H9 (cell line): ENCODE measurements around the gene SLC6A19. TPM values are rescaled to one million over a fixed set of nuclear protein-coding genes. Genes with fewer than 3 reads are reported as not detected.

ENCODE experiments used
- DNase-seq: peaks from one replicate; pipeline ENCODE4 v3.0.0-alpha.2; 2017
- H2AFZ ChIP-seq: one replicate; pipeline ENCODE4 v1.6.1; 2013; ENCODE audit warnings: mild to moderate bottlenecking, low read length, control low read depth, moderate library complexity
- H2AK5ac ChIP-seq: 2 replicates; pipeline ENCODE4 v1.6.1; 2013; ENCODE audit warnings: low read length, control low read depth, mixed read lengths; ENCODE audit not compliant: insufficient read length
- H2BK120ac ChIP-seq: one replicate; pipeline ENCODE4 v1.6.1; 2013; ENCODE audit warnings: low read depth, mild to moderate bottlenecking, low read length, control low read depth, inconsistent platforms; ENCODE audit not compliant: poor library complexity, severe bottlenecking
- H2BK12ac ChIP-seq: 2 replicates; pipeline ENCODE4 v1.6.1; 2013; ENCODE audit warnings: low read length, control low read depth, mixed read lengths, low read depth; ENCODE audit not compliant: insufficient read length
- H2BK15ac ChIP-seq: 2 replicates; pipeline ENCODE4 v1.6.1; 2013; ENCODE audit warnings: low read depth, low read length, control low read depth
- H2BK20ac ChIP-seq: one replicate; pipeline ENCODE4 v1.6.1; 2013; ENCODE audit warnings: low read depth, mild to moderate bottlenecking, low read length, control low read depth, inconsistent platforms; ENCODE audit not compliant: poor library complexity, severe bottlenecking
- H2BK5ac ChIP-seq: 2 replicates; pipeline ENCODE4 v1.6.1; 2013; ENCODE audit warnings: low read length, control low read depth, mixed read lengths; ENCODE audit not compliant: insufficient read length
- H3K14ac ChIP-seq: 2 replicates; pipeline ENCODE4 v1.6.1; 2013; ENCODE audit warnings: low read length, control low read depth; ENCODE audit not compliant: insufficient read depth
- H3K18ac ChIP-seq: 2 replicates; pipeline ENCODE4 v1.6.1; 2013; ENCODE audit warnings: low read depth, mild to moderate bottlenecking, mixed read lengths, low read length, control low read depth; ENCODE audit not compliant: insufficient read length
- H3K23ac ChIP-seq: 2 replicates; pipeline ENCODE4 v1.6.1; 2013; ENCODE audit warnings: low read length, control low read depth, mixed read lengths, low read depth; ENCODE audit not compliant: insufficient read length
- H3K23me2 ChIP-seq: 2 replicates; pipeline ENCODE4 v1.6.1; 2013; ENCODE audit warnings: low read depth, mild to moderate bottlenecking, mixed read lengths, low read length, control low read depth; ENCODE audit not compliant: insufficient read length, poor library complexity, severe bottlenecking
- H3K27ac ChIP-seq: 2 replicates; pipeline ENCODE4 v1.5.1; 2013; ENCODE audit warnings: low read length, control low read depth, mixed read lengths, low read depth; ENCODE audit not compliant: insufficient read length
- H3K27me3 ChIP-seq: 2 replicates; pipeline ENCODE4 v1.6.1; 2013; ENCODE audit warnings: low read length, control low read depth, inconsistent platforms; ENCODE audit not compliant: insufficient read depth
- H3K4ac ChIP-seq: 2 replicates; pipeline ENCODE4 v1.6.1; 2013; ENCODE audit warnings: low read depth, mild to moderate bottlenecking, control low read depth, inconsistent platforms, low read length, moderate library complexity
- H3K4me1 ChIP-seq: 2 replicates; pipeline ENCODE4 v1.6.1; 2013; ENCODE audit warnings: low read length, control low read depth, inconsistent platforms; ENCODE audit not compliant: insufficient read depth
- H3K4me2 ChIP-seq: 2 replicates; pipeline ENCODE4 v1.6.1; 2013; ENCODE audit warnings: low read length, control low read depth, mixed read lengths; ENCODE audit not compliant: insufficient read length, insufficient read depth
- H3K56ac ChIP-seq: 2 replicates; pipeline ENCODE4 v1.6.1; 2013; ENCODE audit warnings: low read depth, mild to moderate bottlenecking, mixed read lengths, low read length, control low read depth; ENCODE audit not compliant: insufficient read length
- H3K79me1 ChIP-seq: 2 replicates; pipeline ENCODE4 v1.6.1; 2013; ENCODE audit warnings: low read depth, mild to moderate bottlenecking, moderate library complexity, low read length, control low read depth, inconsistent platforms; ENCODE audit not compliant: insufficient read depth, poor library complexity, severe bottlenecking
- H3K79me2 ChIP-seq: 2 replicates; pipeline ENCODE4 v1.6.1; 2013; ENCODE audit warnings: low read length, control low read depth, inconsistent platforms; ENCODE audit not compliant: insufficient read depth
- H3K9ac ChIP-seq: 2 replicates; pipeline ENCODE4 v1.6.1; 2013; ENCODE audit warnings: low read length, control low read depth, mixed read lengths; ENCODE audit not compliant: insufficient read length; ENCODE audit errors: extremely low read depth
- H3K9me3 ChIP-seq: one replicate; pipeline ENCODE4 v1.6.1; 2013; ENCODE audit warnings: low read depth, low read length, inconsistent platforms; ENCODE audit not compliant: control insufficient read depth
- H3T11ph ChIP-seq: one replicate; pipeline ENCODE4 v1.6.1; 2013; ENCODE audit warnings: mild to moderate bottlenecking, low read length, control low read depth, inconsistent platforms
- H4K20me1 ChIP-seq: one replicate; pipeline ENCODE4 v1.6.1; 2013; ENCODE audit not compliant: control insufficient read depth, insufficient read length, insufficient read depth
- H4K5ac ChIP-seq: 2 replicates; pipeline ENCODE4 v1.6.1; 2013; ENCODE audit warnings: low read depth, mild to moderate bottlenecking, mixed read lengths, low read length, control low read depth; ENCODE audit not compliant: insufficient read length
- H4K8ac ChIP-seq: replicated peaks from 2 replicates; pipeline ENCODE4 v1.6.1; 2013; ENCODE audit warnings: low read length, control low read depth, mixed read lengths, low read depth; ENCODE audit not compliant: insufficient read length
- H4K91ac ChIP-seq: 2 replicates; pipeline ENCODE4 v1.6.1; 2013; ENCODE audit warnings: low read depth, mild to moderate bottlenecking, moderate library complexity, mixed read lengths, low read length, control low read depth; ENCODE audit not compliant: insufficient read length
- H3K27ac Mint-ChIP-seq, 3 experiments: 2 replicates in 2 of 3; 3 replicates in 1 of 3; pipeline ENCODE4 v1.8.0; 2020 to 2021; ENCODE audit warnings: mixed read lengths in 3 of 3, mild to moderate bottlenecking in 1 of 3, moderate library complexity in 1 of 3
- H3K27me3 Mint-ChIP-seq: 2 replicates; pipeline ENCODE4 v1.8.0; 2021; ENCODE audit warnings: low read depth, mild to moderate bottlenecking, moderate library complexity, mixed read lengths
- H3K36me3 Mint-ChIP-seq, 3 experiments: 2 replicates in 2 of 3; 3 replicates in 1 of 3; pipeline ENCODE4 v1.8.0; 2020 to 2021; ENCODE audit warnings: low read depth in 3 of 3, mixed read lengths in 3 of 3; ENCODE audit not compliant: insufficient read depth in 1 of 3
- H3K4me1 Mint-ChIP-seq, 2 experiments: 2 replicates each; pipeline ENCODE4 v1.8.0; 2020; ENCODE audit warnings: mixed read lengths in 2 of 2
- H3K4me3 Mint-ChIP-seq, 2 experiments: 2 replicates in 1 of 2; 3 replicates in 1 of 2; pipeline ENCODE4 v1.8.0; 2020 to 2021; ENCODE audit warnings: mild to moderate bottlenecking in 2 of 2, mixed read lengths in 2 of 2, moderate library complexity in 1 of 2
- H3K9me3 Mint-ChIP-seq, 2 experiments: 2 replicates in 1 of 2; 3 replicates in 1 of 2; pipeline ENCODE4 v1.8.0; 2020; ENCODE audit warnings: mild to moderate bottlenecking in 2 of 2, mixed read lengths in 2 of 2, moderate library complexity in 1 of 2
- WGBS: extraction: QIAGEN DNeasy Blood & Tissue Kit; methylation state at CpG from one replicate; pipeline ENCODE4 v1.1.7; 2013; ENCODE audit warnings: missing lambda C conversion rate, low lambda C conversion rate, mixed read lengths; ENCODE audit not compliant: insufficient read length; ENCODE audit errors: extremely low coverage; 5-methylcytosine and 5-hydroxymethylcytosine counted together
- total RNA-seq: library from RNA; stranded (reverse); gene quantifications from 2 replicates; pipeline ENCODE4 v1.2.1, GENCODE V29; 2021
- TF ChIP-seq, protein P1 (sequence below): fragments of 200-600 bp; sonication (generic); conservative IDR thresholded peaks from 3 replicates; pipeline ENCODE4 v1.8.0; 2021; ENCODE audit warnings: antibody characterized with exemption, mild to moderate bottlenecking

The SLC6A19 gene
- total RNA-seq, 1 experiment from 2014 or later: not detected

GRCh38 chr5:1190837-1191239 lies 10.6 kb upstream of the SLC6A19 start:
- H3K4me1 Mint-ChIP-seq: peaks cover 3 to 8% of the 10 kb centered on the region in 2 experiments; a peak in 2 of 4 replicates
- TF ChIP-seq, protein P1, sequence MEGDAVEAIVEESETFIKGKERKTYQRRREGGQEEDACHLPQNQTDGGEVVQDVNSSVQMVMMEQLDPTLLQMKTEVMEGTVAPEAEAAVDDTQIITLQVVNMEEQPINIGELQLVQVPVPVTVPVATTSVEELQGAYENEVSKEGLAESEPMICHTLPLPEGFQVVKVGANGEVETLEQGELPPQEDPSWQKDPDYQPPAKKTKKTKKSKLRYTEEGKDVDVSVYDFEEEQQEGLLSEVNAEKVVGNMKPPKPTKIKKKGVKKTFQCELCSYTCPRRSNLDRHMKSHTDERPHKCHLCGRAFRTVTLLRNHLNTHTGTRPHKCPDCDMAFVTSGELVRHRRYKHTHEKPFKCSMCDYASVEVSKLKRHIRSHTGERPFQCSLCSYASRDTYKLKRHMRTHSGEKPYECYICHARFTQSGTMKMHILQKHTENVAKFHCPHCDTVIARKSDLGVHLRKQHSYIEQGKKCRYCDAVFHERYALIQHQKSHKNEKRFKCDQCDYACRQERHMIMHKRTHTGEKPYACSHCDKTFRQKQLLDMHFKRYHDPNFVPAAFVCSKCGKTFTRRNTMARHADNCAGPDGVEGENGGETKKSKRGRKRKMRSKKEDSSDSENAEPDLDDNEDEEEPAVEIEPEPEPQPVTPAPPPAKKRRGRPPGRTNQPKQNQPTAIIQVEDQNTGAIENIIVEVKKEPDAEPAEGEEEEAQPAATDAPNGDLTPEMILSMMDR: no peak
- Histone ChIP-seq H3T11ph (no peak overlapping the region), H3K23ac (no peak overlapping the region), H3K79me1 (no peaks in the 10 kb centered on the region), H2BK15ac (no peak overlapping the region), H3K79me2 (no peaks in the 10 kb centered on the region), H2AK5ac (no peak overlapping the region), H4K20me1 (no peaks in the 10 kb centered on the region), H4K8ac (no peak overlapping the region), H2BK120ac (no peak overlapping the region), H2BK20ac (no peak overlapping the region), H3K56ac (no peak overlapping the region), H3K27ac (no peak overlapping the region), H3K23me2 (no peaks in the 10 kb centered on the region), H3K9ac (no peak overlapping the region), H4K5ac (no peak overlapping the region), H3K9me3 (no peaks in the 10 kb centered on the region), H4K91ac (no peak overlapping the region), H3K4me2 (no peak overlapping the region), H3K27me3 (no peaks in the 10 kb centered on the region), H2AFZ (no peak overlapping the region), H3K18ac (no peak overlapping the region), H3K4ac (no peak overlapping the region), H2BK12ac (no peak overlapping the region), H3K14ac (no peak overlapping the region), H2BK5ac (no peak overlapping the region), H3K4me1 (no peaks in the 10 kb centered on the region)
- H3K4me3 Mint-ChIP-seq: no peak overlapping the region
- H3K27ac Mint-ChIP-seq: no peak overlapping the region
- H3K36me3 Mint-ChIP-seq: no peaks in the 10 kb centered on the region
- no CpG with 5 or more reads among the region's 6 CpGs for WGBS
- no peaks in the 10 kb centered on the region for H3K9me3 Mint-ChIP-seq
- no peak for DNase-seq
- H3K27me3 Mint-ChIP-seq: peaks cover 20% of the 10 kb centered on the region
